H1 (cell line): Measurements from ENCODE around the gene ZNF484.

Source experiments
- CTCF ChIP-seq, 3 experiments: IDR thresholded peaks; 1 replicate in 2 of 3; 2 replicates in 1 of 3; pipeline versions ENCODE4 v1.5.1 to v1.6.1; 2011; ENCODE audit warnings: low read length in 3 of 3, mild to moderate bottlenecking in 3 of 3, inconsistent platforms in 2 of 3, low read depth in 1 of 3, moderate library complexity in 1 of 3; ENCODE audit not compliant: insufficient read depth in 1 of 3; ENCODE audit errors: control extremely low read depth in 1 of 3
- EP300 ChIP-seq, 2 experiments: IDR thresholded peaks; 1 replicate in 1 of 2; 2 replicates in 1 of 2; pipeline ENCODE4 v1.6.1; 2011 to 2012; ENCODE audit warnings: low read depth in 2 of 2, low read length in 2 of 2, mild to moderate bottlenecking in 2 of 2, borderline replicate concordance in 1 of 2, inconsistent platforms in 1 of 2, moderate library complexity in 1 of 2
- EZH2 ChIP-seq: fragments of 200-600 bp; sonication (generic); IDR thresholded peaks from 2 replicates; pipeline ENCODE4 v1.7.1; 2012; ENCODE audit warnings: low read depth, mild to moderate bottlenecking, moderate library complexity, low read length, inconsistent platforms; ENCODE audit not compliant: severe bottlenecking
- POLR2A ChIP-seq, 2 experiments: IDR thresholded peaks; 1 replicate in 1 of 2; 2 replicates in 1 of 2; pipeline ENCODE4 v1.6.1; 2011; ENCODE audit warnings: low read depth in 2 of 2, low read length in 2 of 2, mild to moderate bottlenecking in 2 of 2; ENCODE audit errors: control extremely low read depth in 1 of 2
- RFX5 ChIP-seq: IDR thresholded peaks from 2 replicates; pipeline ENCODE4 v1.6.1; 2011; ENCODE audit warnings: low read depth, low read length, improper control_type of control experiment, borderline replicate concordance
- RXRA ChIP-seq: IDR thresholded peaks from 2 replicates; pipeline ENCODE4 v1.6.1; 2011; ENCODE audit warnings: low read depth, mild to moderate bottlenecking, low read length, moderate library complexity; ENCODE audit not compliant: insufficient read depth
- YY1 ChIP-seq: IDR thresholded peaks from 2 replicates; pipeline ENCODE4 v1.6.1; 2011; ENCODE audit warnings: low read depth, mild to moderate bottlenecking, low read length

GRCh38 chr9:92829420-92829819 lies 48.4 kb downstream of the ZNF484 start:
- no peak for TF ChIP-seq POLR2A (IDR thresholded peaks at IDR 0.05; ENCODE audit: control extremely low read depth in 1 of 2, low read depth in 2 of 2, low read length in 2 of 2)
- no peak for TF ChIP-seq CTCF (IDR thresholded peaks at IDR 0.05; ENCODE audit: control extremely low read depth in 1 of 3, insufficient read depth in 1 of 3, low read depth in 1 of 3, low read length in 3 of 3)
- no peak for TF ChIP-seq EP300 (IDR thresholded peaks at IDR 0.05; ENCODE audit: borderline replicate concordance in 1 of 2, low read depth in 2 of 2, low read length in 2 of 2)
- TF ChIP-seq YY1, result no peak
- no peak for TF ChIP-seq EZH2
- TF ChIP-seq RFX5, result no peak
- TF ChIP-seq RXRA, result no peak
